ENCODE measurements around the gene GORASP2. TPM values are rescaled to one million over a fixed set of nuclear protein-coding genes. Genes with fewer than 3 reads are reported as not detected.

The GORASP2 gene
- polyA plus RNA-seq, 1 experiment: 222 TPM

- H3K27me3 ChIP-seq (ENCODE audit: control insufficient read depth, insufficient read depth, low read length): no peaks in the 10 kb centered on the region
These were observed 38.5 kb downstream of the GORASP2 start for GRCh38 chr2:170967553-170967952.

DNA sequence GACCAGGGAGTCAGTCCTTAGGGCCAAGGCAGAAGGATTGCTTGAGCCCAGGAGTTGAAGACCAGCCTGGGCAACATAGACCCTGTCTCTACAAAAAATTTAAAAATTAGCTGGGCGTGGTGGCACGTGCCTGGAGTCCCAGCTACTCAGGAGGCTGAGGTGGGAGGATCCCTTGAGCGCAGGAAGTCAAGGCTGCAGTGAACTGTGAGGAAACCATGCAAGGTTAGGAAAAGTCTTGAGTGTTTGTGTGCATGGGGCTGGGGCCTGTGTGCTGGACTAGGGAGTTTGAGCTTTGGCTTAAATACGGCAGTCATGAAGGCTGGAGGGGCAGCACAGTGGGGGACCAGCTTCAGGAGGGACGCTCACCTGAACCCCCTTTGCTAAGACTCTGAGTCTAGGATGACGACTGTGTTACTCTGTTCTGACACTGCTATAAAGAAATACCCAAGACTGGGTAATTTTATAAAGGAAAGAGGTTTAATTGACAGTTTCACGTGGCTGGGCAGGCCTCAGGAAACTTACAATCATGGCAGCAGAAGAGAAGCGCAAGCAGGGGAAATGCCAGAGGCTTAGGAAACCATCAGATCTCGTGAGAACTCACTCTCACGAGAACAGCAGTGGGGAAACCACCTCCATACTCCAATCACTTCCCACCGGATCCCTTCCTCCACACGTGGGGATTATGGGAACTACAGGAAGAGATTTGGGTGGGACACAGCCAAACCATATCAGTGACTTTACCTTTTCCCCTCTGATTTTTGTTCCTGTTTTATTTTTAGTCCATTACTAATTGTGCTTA is 39.4 kb downstream of the GORASP2 start:
- H3K4me3 ChIP-seq (ENCODE audit: low read depth, low read length): no peak overlapping the region
- DNase-seq (ENCODE audit: low read depth, low spot score): no peak
- ChIA-PET CTCF (no interaction called here), POLR2A (interaction anchor here (0.7 kb wide), 1 partner anchor 1139 kb away, joined by 11 read pairs; no protein-coding TSS in a partner anchor)
- no peak for TF ChIP-seq CTCF (IDR thresholded peaks at IDR 0.05; ENCODE audit: low read depth, low read length)
- no peak overlapping the region for H3K27ac ChIP-seq (ENCODE audit: low read depth, low read length)
- H3K27me3 ChIP-seq (ENCODE audit: control insufficient read depth, insufficient read depth, low read length): no peaks in the 10 kb centered on the region
- no peaks in the 10 kb centered on the region for H3K9me3 ChIP-seq (ENCODE audit: control insufficient read depth, insufficient read depth, low read length)

More at GRCh38 chr2:170967553-170967952, 38.5 kb downstream of the GORASP2 start:
- H3K4me3 ChIP-seq (ENCODE audit: low read depth, low read length): no peak overlapping the region
- ChIA-PET CTCF (interaction anchor here (0.7 kb wide), 1 partner anchor 9 kb away, joined by 3 read pairs; no protein-coding TSS in a partner anchor), POLR2A (interaction anchor here (0.7 kb wide), 1 partner anchor 1140 kb away, joined by 11 read pairs; no protein-coding TSS in a partner anchor)
- H3K27ac ChIP-seq (ENCODE audit: low read depth, low read length): no peak overlapping the region
- no peaks in the 10 kb centered on the region for H3K9me3 ChIP-seq (ENCODE audit: control insufficient read depth, insufficient read depth, low read length)
- DNase-seq (ENCODE audit: low read depth, low spot score): no peak
- TF ChIP-seq CTCF (IDR thresholded peaks at IDR 0.05; ENCODE audit: low read depth, low read length): no peak

- POLR2A ChIA-PET: no interaction called here
- Histone ChIP-seq H3K4me3 (ENCODE audit: low read depth, low read length) (no peak overlapping the region), H3K27me3 (ENCODE audit: control insufficient read depth, insufficient read depth, low read length) (no peaks in the 10 kb centered on the region), H3K27ac (ENCODE audit: low read depth, low read length) (no peak overlapping the region), H3K9me3 (ENCODE audit: control insufficient read depth, insufficient read depth, low read length) (no peaks in the 10 kb centered on the region)
- CTCF ChIA-PET: no interaction called here
- TF ChIP-seq CTCF (IDR thresholded peaks at IDR 0.05; ENCODE audit: low read depth, low read length): no peak
- DNase-seq (ENCODE audit: low read depth, low spot score): no peak
These were observed 40.0 kb downstream of the GORASP2 start for GRCh38 chr2:170969030-170969429.

GRCh38 chr2:170969872-170970496 is 40.9 kb downstream of the GORASP2 start:
- Histone ChIP-seq H3K27ac (ENCODE audit: low read depth, low read length) (no peak overlapping the region), H3K4me3 (ENCODE audit: low read depth, low read length) (no peak overlapping the region), H3K9me3 (ENCODE audit: control insufficient read depth, insufficient read depth, low read length) (no peaks in the 10 kb centered on the region), H3K27me3 (ENCODE audit: control insufficient read depth, insufficient read depth, low read length) (no peaks in the 10 kb centered on the region)
- DNase-seq (ENCODE audit: low read depth, low spot score): no peak
- ChIA-PET CTCF (no interaction called here), POLR2A (no interaction called here)
- TF ChIP-seq CTCF (IDR thresholded peaks at IDR 0.05; ENCODE audit: low read depth, low read length): no peak

DNA sequence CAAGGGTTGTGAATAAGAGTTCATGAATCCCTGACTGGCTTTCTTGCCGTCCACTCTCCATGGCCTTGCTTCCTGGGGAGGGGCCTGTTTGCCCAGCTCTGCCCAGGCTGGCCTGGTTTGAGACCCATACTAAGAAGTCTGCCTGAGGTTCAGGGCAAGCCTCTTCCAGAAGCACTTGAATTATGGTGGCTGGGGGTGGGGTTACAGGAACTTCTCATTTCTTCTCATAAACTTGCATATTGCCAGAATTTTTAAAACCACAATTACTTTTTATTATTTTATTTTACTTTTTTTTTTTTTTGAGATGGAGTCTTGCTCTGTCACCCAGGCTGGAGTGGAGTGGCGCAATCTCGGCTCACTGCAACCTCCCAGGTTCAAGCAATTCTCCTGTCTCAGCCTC is 42.0 kb downstream of the GORASP2 start:
- ChIA-PET CTCF (no interaction called here), POLR2A (no interaction called here)
- no peak overlapping the region for H3K4me3 ChIP-seq (ENCODE audit: low read depth, low read length)
- TF ChIP-seq CTCF (IDR thresholded peaks at IDR 0.05; ENCODE audit: low read depth, low read length): no peak
- no peak overlapping the region for H3K27ac ChIP-seq (ENCODE audit: low read depth, low read length)
- H3K27me3 ChIP-seq (ENCODE audit: control insufficient read depth, insufficient read depth, low read length): no peaks in the 10 kb centered on the region
- DNase-seq (ENCODE audit: low read depth, low spot score): no peak
- H3K9me3 ChIP-seq (ENCODE audit: control insufficient read depth, insufficient read depth, low read length): no peaks in the 10 kb centered on the region
